GM12875 (cell line): ENCODE data around the gene KLHL3.

Source experiments
- H3K4me3 ChIP-seq: one replicate; pipeline ENCODE4 v1.5.1; 2011; ENCODE audit warnings: low read depth, low read length, control low read depth
- TF ChIP-seq, protein P1 (sequence below): IDR thresholded peaks from 2 replicates; pipeline ENCODE4 v1.5.1; 2011; ENCODE audit warnings: low read depth, mild to moderate bottlenecking, control low read depth, inconsistent platforms, low read length, moderate library complexity, borderline replicate concordance; ENCODE audit not compliant: insufficient read depth

Gene KLHL3

DNA sequence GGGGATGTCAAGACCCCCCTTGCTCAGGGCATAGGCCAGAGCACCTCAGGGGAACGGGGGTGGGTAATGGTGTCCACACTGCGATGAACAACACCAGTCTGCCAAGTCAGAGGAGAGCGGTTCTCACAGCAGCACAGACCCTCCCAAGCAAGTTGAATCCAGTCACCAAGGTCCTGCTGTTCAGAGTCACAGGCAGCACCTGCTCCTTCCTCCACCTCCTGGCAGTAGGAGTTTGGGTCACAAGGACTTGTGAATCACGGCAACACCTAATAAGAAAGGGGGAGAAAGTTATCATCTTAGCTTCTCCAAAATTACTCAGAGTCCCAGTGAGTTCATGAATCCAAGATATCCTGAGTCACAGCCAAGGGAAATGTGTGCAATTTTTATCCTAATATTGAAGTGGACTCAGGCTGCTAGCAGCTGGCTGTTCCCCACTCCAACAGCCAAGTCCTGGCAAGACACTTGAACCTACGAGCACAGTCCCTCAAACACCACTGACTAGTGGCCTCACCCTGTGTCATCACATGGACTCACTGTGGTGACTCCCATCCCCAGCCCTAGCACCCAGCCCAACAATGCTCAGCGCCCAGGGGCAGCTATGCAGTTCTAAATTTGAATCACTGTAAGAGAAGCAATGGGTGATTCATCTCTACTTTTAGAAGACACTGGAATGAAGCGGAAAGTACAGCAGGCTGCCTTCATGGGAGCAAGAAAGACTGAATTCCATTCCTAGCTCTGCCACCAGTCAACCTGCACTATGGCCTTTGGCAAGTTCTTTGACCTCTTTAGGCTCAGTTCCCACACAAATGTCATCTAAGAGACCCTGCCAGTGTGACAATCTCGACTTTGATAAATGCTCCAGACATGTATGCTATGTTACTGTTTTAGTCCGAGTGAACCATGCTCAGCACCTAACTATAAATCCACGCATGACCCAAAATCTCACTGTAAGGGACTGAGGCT lies 113.7 kb downstream of the KLHL3 start:
- TF ChIP-seq, protein P1, sequence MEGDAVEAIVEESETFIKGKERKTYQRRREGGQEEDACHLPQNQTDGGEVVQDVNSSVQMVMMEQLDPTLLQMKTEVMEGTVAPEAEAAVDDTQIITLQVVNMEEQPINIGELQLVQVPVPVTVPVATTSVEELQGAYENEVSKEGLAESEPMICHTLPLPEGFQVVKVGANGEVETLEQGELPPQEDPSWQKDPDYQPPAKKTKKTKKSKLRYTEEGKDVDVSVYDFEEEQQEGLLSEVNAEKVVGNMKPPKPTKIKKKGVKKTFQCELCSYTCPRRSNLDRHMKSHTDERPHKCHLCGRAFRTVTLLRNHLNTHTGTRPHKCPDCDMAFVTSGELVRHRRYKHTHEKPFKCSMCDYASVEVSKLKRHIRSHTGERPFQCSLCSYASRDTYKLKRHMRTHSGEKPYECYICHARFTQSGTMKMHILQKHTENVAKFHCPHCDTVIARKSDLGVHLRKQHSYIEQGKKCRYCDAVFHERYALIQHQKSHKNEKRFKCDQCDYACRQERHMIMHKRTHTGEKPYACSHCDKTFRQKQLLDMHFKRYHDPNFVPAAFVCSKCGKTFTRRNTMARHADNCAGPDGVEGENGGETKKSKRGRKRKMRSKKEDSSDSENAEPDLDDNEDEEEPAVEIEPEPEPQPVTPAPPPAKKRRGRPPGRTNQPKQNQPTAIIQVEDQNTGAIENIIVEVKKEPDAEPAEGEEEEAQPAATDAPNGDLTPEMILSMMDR = no peak
- H3K4me3 ChIP-seq = no peak overlapping the region

DNA sequence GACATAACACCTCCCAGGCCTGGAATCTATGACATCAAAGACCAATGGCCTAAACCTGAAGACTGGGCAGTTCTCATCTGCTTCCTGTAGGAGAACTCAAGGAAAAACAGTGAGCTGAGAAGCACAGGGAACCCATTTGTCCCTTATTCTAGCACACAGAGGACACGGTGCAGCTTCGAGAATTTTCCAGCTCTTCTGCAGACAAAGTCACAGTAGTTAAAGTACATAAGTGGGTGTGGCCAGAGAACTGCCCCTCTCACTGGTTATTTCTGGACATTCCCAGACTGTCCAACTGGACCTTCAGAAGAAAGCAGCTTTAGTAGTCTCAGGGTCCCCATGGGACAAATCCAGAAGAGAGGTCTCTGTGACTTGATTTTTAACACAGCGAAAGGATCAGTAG lies 114.6 kb downstream of the KLHL3 start:
- TF ChIP-seq, protein P1 = no peak
- H3K4me3 ChIP-seq = no peak overlapping the region

DNA sequence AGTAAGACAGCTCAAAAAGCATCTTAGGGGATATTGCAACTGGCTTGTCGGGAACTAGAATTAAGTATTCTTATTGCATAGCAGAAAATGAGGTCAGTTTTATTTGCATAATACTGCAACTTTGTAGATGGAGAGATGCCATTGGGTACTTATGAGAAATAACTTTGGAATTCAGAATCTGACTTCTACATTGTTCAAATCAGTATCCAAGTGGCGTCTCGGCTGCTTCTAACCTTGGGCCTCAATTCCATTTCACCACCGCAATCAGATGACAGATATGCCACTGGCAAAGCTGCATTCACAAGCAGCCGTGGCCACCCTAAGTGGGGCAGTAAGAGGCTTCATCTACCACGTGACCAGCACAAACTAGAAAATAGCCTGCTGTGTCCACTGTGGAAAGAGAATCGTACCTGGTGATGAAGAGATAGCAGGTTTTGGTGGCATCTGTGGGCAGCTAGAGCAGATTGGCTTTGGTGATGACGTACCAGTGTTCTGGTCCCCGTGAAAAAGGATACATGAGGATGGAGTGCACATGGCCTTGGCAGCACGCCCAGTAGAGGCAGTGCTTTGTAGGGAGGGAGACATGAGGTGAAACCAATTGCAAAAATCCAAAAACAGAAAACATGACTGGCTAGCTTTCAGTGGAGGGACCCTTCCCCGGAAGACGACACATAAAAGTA lies 116.6 kb downstream of the KLHL3 start:
- TF ChIP-seq, protein P1 = no peak
- H3K4me3 ChIP-seq = no peak overlapping the region

DNA sequence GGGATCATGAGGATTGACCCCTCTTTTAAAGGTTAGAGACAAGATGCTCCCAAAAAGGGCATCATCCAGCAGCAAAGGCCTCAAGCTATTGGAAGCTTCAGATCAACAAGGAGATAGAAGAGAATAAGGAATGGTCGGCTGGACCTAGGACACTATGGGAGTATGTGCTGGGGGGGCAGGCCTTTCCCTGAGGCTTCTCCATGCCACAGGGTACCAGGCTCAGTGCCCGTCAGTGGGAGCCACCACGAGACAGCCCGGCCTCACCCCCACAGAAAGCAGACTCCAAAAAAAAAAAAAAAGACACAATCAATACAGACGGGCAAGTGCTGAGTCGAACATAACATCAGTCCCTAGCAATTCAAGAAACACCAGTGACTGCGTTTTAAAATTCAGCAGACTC lies 117.4 kb downstream of the KLHL3 start:
- TF ChIP-seq, protein P1 = no peak
- no peak overlapping the region for H3K4me3 ChIP-seq

DNA sequence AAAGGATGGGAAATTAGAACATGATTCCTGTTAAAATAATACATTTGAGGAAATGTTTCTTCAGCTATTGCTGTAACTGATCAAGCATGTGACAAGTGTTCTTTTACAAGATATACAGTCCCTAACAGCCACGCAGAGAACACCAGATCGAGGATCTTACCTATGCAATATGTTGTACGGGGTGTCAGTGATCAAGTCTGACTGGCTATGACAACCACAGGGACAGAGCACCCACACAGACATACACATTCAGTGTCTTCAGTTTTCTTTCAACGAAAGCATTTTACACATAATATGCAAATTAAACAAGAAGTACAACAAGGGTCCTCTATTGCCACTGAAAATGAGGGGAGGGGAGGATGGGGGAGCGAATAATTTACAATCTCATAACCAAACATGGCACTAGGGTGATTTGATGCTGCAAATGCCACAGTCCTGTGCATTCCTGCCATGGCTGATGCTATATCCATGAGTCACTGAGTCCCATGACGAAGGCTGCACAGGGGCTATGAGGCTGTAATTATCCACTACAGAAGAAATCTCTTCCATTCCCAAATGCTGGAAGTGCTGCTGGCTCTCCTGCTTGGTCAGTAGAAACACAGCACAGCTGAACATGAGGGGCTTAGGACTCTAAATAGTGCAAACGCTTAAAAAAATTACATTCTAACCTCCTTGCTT lies 118.2 kb downstream of the KLHL3 start:
- no peak overlapping the region for H3K4me3 ChIP-seq
- TF ChIP-seq, protein P1 = no peak

DNA sequence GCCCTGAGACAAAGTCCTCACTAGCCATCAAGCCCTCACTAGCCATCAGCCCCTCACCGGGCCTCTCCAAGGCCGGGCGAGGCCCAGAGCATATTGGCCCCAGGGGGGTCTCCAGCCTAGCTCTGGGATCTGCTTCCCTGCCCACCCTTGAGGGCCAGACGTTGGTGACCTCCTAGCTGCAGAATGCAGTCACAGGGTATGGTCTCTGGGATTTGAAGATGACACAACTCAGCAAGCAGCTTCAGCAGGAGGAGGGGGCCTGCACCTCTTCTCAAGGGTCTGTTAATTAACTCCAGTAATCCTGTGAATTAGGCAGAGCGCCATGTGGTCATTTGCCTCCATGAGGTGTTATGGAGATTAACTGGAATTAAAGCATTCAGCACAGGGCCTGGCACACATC lies 119.8 kb downstream of the KLHL3 start:
- no peak overlapping the region for H3K4me3 ChIP-seq
- TF ChIP-seq, protein P1 = no peak
